Eye (tissue), 1 donor: ENCODE results near the gene CLNK.

ENCODE experiments used
- DNase-seq: peaks from one replicate; pipeline ENCODE4 v3.0.0-alpha.2; 2015

The CLNK gene

DNA sequence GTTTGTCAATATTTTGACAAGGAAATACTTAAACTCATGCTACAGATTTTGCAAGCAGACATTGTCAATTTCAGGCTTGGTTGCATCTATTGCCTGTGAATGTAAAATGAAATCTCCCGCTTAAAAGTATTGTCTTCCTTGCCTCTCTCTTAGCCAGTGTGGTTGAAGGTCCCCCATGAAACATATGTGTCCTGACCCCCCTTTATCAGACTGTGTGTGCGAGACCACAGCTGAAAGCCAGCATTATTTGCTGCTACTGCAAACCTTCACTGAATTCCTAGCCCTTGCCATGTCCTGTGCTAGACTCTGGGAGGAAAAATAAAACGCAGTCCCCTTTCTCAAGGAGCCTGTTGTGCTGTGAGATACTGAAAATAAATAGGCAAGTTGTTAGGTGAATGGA lies 16.6 kb upstream of the CLNK start:
- no peak for DNase-seq

DNA sequence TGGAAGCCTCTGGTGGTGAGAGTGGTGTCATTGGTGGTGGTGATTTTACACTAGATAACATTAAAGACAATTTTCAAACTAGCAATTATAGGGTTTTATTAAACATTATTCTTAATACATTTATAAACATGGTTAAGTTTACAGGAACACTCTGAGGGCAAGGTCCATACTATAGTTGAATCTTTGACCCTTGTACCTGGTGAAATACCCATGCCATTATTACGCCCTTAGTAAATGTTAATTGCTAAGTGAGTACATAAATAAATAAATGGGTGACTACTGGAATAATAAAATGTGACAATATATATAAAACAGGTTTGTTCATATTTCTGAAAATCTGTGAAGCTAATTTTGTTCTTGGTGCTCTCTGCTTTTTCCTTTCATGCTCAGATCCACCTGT lies 13.6 kb upstream of the CLNK start:
- no peak for DNase-seq

DNA sequence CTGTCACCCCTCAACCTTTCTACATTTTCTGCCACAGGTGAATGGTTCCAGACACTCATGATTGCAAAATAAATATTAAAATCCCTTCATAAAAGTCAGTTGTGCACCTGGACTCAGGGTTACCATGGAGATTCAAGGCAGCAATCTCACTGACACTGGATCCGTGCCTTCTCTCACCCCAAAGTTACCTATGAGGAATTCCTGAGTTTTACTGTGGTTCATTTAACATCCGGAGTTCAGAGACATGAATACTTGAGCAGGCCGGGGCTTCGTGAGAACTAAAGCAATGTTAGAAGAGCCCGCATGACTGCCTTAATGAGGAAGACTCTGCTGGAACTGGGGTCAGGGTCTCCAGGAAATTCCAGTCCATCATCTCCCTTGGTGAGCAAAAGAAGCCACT lies 12.5 kb upstream of the CLNK start:
- DNase-seq: no peak

GRCh38 chr4:10696253-10696652 lies 11.7 kb upstream of the CLNK start:
- no peak for DNase-seq

GRCh38 chr4:10694828-10695209 lies 10.3 kb upstream of the CLNK start:
- DNase-seq: no peak

GRCh38 chr4:10694151-10694827 lies 9.7 kb upstream of the CLNK start:
- no peak for DNase-seq

DNA sequence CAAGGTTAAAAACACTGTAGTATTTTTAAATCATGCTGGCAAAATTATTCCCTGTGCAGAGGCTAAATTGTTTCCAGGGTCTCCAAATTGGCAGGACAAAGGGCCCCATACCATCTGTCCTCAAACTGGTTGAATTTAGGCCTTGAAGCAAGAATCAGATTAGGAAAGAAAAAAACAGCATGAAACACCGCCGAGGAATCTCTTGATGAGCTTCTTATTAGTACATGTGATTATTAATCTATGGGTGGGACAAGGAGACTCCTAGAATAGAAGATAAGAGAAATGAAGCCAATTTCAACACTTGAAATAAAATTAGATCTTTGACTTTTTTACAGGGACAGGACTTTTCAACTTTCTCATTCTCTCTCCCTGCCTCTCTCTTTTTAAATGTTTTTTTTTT lies 7.1 kb upstream of the CLNK start:
- DNase-seq: no peak

GRCh38 chr4:10690185-10690907 lies 5.8 kb upstream of the CLNK start:
- DNase-seq: no peak

DNA sequence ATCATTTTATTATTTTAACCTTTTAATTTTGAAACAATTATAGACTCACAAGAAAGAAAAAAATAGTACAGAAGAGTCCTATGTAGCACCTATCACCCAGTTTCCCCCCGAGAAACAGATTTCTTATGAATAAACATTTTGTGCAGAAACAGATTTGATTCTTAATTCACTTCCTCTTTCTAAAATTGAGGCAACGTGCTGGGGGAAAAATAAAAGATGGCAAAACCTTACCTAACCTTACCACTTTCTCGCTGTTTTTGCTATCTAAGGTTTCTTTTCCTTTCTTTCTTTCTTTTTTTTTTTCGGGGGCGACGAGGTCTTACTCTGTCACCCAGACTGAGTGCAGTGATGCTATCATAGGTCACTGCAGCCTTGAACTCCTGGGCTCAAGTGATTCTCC lies 4.3 kb upstream of the CLNK start:
- no peak for DNase-seq

GRCh38 chr4:10688022-10688421 lies 3.5 kb upstream of the CLNK start:
- no peak for DNase-seq

GRCh38 chr4:10687526-10687925 lies 3.0 kb upstream of the CLNK start:
- DNase-seq: no peak

- DNase-seq: no peak
Observed at GRCh38 chr4:10682397-10682796, 2.2 kb downstream of the CLNK start.

DNA sequence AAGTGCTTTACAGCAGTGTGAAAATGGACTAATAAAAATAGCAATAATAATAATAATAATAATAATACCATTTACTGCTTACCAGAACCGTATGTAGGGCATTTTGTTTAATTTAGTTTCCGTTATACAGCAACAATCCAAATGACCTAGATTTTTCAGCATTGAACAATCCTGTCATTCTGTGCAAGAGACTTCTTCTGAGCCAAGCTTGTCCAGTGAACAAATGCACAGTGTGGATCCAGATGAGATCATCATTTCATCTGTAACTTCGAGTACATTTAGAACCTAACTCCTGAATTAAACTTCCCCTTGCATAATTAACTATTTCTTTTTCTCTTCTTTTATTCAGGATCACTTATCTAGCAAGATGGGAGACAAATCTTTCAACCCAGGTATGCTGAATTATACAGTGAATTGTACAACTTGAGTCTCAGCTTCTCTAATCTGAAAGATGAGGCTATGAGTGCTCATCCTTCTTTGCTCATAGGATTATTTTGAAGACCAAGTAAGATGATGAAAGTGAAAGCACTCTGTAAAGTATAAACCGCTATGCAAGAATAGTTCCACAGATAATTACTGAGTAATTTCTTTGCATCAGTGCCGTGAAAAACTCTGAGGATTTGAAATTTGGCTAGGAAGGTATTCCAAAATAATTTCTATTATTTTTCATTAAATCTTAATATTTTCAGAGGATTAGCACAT lies 6.6 kb downstream of the CLNK start:
- DNase-seq: no peak

- no peak for DNase-seq
Observed at GRCh38 chr4:10673817-10674369, 10.7 kb downstream of the CLNK start.

DNA sequence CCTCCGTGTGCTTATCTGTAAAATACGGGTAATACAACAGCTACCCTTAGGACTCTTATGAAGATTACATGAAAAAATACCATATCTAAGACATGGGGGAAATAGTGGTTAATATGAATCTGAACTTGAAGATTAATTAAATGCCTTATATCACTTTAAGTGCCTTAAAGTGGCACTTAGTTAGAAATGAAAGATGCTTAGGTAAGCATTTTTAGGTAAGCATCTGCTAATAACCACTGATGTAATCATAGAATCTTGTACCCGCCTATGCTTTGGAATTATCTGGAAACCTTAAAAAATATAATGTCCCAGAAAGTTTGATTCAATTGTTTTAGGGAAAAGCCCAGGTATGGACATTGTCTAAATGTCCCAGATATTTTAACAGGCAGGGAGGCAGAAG lies 12.2 kb downstream of the CLNK start:
- no peak for DNase-seq

- DNase-seq: no peak
Observed at GRCh38 chr4:10671799-10672198, 12.8 kb downstream of the CLNK start.

DNA sequence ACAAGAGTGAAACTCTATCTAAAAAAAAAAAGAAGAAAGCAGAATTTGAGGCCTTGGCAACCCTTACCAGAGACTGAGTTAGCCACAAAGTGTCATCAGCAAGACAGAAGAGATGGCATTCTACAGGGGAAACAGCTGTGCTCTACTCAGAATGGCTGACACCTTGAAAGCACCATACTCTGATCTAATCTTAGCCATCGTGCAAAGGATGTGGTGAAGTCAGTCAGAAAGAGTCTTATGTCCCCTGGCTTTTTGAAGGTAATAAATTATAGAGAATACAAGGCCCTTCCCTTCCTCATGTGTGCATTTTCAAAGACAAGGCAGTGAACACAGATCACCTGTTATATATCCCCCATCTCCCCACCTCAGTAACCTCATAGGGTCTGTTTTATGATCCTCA lies 13.2 kb downstream of the CLNK start:
- DNase-seq: no peak

- DNase-seq: no peak
Observed at GRCh38 chr4:10670321-10670720, 14.2 kb downstream of the CLNK start.

DNA sequence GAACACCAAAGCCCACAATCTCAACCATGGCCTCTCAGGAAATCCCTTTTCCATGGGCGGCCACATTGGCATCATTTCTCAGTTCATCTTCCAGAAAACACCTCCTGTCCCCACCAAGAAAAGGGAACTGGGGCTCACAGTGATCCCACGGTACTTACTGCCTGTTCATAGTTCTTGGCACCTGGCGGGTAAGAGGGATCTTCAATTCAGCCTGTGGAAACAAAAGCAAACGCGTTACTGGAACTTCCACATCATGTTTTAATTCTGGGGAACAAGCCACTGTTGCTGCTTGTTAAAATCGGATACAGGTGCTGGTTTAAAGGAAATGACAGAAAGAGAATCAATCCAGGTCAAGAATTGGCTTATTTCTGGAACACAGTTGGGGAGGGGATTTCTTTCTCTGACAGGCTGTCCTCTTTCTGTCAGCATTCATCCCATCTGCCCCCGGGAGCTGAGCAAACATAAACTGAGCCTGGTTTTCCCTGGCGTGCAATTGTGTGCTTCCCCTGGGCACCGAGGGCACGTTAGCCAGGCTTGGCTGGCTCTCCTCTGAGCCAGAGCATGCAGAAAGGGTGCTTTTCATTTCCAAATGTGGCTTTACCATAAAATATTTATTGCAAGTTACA lies 16.8 kb downstream of the CLNK start:
- peak; percentile 80 for DNase-seq

DNA sequence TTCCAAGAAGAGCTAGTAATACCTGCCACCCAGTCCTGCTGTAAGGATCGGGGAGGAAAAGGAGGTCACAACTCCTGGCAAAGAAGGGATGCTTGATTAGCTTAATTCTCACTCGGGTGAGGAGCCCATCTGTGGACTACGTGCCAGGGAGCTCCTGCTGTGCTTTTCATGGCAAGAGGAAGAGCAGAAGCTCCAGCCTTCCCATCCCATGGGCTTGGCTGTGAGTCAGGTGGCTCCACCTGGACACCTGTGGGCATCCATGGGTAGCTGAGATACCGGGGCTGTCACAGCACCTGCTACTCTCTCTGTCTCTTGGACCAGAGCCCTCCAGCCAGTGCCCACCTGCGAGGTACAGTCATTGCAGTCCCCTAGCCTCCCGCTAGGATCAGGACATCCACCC lies 18.0 kb downstream of the CLNK start:
- no peak for DNase-seq

DNA sequence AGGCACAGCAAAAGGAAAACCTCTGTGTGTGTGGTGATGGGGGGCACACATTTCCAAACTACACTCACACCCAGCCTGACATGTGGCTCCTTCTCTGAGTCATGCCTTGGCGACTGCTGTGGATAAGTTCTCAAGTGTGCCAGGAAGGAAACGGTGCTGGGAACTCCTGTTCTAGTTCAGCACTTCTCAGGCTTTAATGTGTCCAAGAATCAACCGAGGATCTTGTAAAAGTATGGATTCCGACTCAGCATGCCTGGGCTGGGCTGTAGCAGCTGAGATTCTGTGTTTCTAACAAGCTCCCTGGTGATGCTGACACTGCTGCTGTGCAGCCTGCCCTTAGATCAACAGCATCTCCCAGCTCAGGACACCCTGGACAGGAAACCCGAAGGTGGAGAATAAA lies 20.2 kb downstream of the CLNK start:
- DNase-seq: no peak

DNA sequence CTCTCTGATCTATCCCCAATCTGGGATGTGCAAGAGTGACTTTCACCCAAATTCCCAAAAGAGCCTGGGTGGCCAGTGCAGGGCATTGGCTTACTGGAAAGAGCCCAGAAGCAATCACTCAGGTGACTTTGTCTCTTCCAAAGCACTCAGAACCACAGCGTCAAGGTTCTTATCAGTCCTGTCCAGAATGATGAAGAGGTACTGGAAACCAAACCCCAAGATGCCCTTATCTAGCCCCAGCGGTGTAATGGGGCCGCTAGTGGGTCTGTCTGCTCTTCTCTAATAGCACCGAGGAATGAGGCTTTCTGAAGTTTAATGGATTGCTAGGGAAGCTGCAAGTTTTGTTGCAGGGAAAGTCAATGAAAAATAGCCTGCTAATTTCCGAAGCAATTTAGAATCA lies 21.6 kb downstream of the CLNK start:
- DNase-seq: no peak

GRCh38 chr4:10661047-10661446 lies 23.5 kb downstream of the CLNK start:
- DNase-seq: no peak

GRCh38 chr4:10659251-10659650 lies 25.3 kb downstream of the CLNK start:
- DNase-seq: no peak
